ENCODE data around the gene KRT9.
"Not testable (repeated sequence)": the region's sequence is repeated elsewhere in the genome, so short reads cannot be mapped to it uniquely, and the experiment has no call there.

Gene KRT9

GRCh38 chr17:41571561-41572434, at the start of gene KRT9:
KRT9 (minus strand) TSS chr17:41572059; CDS start chr17:41571992, 67 bp downstream.
- DNase-seq: no peak

- not testable (repeated sequence) for DNase-seq
Measured at GRCh38 chr17:41621435-41621817, 49.6 kb upstream of the KRT9 start.

GRCh38 chr17:41620583-41621434, 49.0 kb upstream of the KRT9 start:
- no peak for DNase-seq

DNA sequence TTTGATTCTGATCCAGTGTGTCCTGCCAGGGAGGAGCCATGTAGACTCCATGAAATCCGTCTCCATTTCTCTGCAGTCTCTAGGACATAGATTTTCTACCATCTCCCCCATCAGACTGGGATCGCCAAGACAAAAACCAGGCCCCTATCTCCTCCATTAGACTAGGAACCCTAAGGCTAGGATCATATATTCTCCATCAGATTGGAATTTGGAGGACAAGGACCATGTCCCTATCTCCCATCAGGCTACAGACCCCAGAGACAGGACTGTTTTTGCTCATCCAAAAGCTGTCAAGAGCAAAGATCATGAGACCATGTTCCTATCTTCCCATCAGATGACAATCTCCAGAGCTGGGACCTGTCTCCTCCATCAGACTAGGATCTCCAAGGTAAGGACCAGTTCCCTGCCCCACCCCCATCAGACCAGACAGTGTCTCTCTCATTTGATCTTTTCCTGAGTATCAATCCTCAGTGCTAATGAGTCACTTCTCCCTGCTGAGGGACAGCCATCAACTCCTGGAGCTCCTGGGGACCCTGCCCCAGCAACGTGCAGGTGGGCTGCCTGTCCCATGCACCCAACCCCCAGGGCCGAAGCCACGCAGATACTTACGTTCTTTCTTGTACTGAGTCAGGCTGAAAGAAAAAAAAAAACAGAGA, 48.2 kb upstream of the KRT9 start:
- DNase-seq: not testable (repeated sequence)

- DNase-seq: no peak
Measured at GRCh38 chr17:41619036-41619926, 47.4 kb upstream of the KRT9 start.

GRCh38 chr17:41618341-41619035, 46.6 kb upstream of the KRT9 start:
- no peak for DNase-seq

DNA sequence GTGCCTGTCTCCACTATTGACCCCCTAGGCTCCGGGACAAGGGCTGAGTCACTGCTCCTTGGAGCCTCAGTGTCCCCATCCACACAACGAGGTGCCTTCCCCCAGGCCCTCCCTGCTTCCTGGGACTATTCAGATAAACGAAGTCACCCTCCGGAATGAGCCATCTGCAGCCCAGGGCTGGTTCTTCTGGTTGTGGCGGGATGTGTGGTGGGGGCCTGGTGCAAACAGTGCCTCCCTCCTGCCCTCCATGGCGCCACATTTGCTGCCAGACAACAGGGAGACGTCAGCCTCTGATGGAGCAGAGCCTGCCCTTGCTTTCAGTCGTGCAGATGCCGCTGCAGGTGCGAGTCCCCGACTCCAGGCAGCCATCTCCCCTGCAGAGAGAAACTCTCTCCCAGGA, 45.8 kb upstream of the KRT9 start:
- DNase-seq: no peak

DNA sequence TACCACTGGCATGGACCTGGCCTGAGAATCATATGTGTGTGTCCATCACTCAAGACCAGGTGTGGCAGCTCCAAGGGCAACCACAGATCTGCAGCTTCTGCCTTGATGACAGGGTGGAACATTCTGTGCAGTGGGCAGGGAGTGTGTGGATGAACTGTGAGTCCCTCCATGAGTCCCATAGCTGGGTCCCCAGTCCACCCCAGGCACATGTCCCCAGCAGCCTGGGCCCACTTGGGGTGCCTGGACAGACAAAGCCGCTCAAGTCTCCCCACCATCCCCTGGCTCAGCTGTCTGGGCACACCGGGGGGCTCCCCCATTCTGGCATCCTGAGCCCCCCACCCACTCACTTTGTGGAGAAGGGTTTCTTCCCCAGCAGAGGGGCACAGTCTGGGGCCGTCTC, 45.3 kb upstream of the KRT9 start:
- DNase-seq: no peak

DNA sequence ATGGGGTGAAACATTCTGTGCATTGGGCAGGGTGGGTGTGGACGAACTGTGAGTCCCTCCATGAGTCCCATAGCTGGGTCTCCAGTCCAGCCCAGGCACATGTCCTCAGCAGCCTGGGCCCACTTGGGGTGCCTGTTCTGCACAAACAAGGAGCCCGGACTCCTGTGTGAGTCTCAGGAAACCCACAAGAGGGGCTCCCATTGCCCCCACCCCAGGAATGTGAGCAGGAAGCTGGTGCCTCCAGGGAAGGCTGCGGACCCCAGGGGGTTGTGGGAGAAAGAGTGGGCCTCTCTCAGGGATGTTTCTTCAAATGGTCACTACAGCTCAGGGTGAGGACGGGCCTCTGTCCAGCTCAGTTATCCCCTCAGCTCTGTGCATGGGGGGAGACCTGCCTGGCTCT, 44.6 kb upstream of the KRT9 start:
- not testable (repeated sequence) for DNase-seq

DNA sequence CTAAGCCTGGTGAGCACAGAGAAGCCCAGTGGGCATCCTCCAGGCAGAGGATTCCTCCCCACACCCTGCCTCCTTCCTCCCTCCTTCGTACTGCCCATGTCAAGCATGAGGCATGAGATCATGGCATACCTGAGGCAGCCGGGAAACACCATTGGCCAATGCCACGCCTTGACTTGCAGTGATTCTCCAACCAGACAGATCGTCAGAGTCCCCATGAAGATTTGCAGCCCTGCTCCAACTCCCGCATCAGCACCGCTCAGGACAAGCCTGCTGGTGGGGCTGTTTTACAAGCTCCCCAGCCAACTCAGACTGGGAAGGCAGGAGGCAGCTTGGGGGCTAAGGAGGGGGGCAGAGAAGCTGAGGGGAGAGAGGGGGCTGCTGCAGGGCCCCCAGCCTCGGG, 43.6 kb upstream of the KRT9 start:
- no peak for DNase-seq

DNA sequence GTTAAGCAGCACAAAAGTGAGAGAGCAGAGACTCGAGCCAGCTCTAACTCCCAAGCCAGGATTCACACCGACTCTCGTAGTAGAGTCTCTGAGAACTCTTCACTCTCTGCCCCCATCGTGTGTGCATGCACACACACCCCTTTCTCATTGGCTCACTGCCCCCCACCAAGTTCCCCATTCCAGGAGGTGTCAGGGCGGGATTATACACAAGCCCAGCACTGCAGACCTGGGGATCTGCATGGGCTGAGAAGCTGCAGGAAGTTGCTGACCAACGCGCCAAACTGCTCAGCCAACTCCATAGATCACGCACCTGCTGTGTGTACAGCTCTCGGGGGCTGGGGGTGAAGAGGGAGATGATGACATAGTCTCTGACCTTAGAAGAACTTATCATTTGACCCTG, 42.9 kb upstream of the KRT9 start:
- DNase-seq: not testable (repeated sequence)

DNA sequence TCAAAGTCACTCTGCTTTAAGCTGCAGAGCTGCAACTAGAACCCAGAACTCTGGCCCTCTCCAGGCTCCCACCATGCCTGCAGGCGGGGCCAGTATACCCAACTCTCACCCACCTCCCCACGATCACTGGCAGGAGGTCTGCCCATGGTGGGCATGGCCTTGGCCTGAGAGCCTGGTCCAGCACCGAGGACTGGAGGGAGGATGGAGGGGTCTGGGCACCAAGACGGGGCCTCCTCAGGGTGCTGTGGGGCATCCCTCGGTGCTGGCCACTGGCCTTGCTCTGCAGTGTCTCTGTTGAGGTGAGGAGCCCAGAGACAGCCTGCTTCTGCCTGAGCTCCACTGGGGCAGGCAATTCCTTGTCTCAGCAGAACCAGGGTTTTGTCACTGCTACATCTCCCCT, 42.2 kb upstream of the KRT9 start:
- DNase-seq: no peak

DNA sequence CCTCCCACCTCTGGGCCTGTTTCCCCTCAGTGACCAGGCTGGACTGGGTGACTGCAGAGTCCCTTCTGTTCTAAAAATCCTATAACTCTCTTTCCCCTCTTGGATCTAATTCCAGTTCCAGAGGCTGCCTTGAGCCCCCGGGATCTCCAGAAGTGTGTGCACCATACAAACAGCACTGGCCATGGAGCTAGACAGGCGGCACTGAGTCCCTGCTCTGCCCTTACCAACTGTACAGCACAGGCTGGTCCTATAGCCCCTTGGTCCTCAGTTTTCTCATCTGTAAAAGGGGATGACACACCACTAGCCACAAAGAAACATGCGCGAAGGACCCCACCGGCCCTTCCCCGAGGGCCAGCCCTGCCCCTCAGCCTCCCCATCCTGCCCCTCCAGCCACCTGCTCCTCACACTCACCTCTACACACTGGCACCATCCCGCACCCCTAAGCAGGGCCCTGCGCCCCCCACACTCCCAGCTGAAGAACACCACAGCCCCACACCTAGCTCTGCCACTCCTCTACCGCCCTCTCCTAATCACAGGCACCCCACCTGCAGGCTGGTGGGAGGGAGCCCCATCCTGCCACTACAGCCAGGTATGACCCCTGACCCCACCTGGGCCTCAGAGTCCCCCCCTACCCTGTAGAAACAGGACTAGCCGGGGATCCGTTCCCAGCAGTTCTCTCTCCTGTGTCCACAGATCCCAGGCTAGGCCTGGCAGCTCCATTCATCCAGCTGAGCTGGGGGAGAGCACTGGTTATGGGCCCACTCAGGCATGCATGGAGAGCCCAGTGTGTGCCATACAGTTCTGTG, 41.6 kb upstream of the KRT9 start:
- no peak for DNase-seq

DNA sequence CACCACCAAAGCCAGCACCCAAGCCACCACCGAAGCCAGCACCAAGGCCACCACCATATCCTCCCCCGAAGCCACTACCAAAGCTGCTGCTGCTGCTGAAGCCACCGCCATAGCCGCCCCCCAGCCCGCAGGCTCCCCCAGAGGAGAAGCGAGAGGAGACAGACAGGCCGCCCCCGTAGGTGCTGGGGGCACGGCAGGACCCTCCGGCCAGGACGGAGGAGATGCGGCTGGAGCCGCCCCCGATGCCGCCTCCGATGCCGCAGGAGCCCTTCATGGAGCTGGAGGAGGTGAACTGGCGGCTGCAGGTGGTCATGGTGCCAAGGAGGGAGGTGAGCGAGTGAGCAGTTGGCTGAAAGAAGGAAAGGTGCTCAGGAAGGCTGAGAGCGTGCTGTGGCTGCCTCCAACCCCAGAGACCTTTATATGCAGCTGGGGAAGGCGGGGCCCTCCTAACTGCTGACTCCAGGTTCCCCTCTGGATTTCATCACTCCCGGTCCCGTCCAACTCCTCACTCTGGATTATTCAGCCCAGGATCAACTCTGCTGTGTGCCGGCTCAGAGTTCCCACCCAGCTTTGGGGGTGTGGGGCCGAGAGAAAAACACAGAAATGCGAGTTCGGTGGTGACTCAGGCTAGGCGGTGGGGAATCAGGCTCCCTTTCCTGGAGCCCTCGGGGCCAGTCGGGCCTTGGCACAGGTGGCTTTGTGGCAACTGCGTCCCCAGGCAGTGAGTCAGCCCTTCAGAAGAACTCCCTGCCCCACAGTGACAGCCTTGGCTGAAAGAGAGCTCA, 40.7 kb upstream of the KRT9 start, which contains the start of gene KRT16:
Gene KRT16 (minus strand): TSS at position 392 of the 785 bp plus-strand sequence. CDS start 79 bp downstream, at position 313.
- DNase-seq: not testable (repeated sequence)

DNA sequence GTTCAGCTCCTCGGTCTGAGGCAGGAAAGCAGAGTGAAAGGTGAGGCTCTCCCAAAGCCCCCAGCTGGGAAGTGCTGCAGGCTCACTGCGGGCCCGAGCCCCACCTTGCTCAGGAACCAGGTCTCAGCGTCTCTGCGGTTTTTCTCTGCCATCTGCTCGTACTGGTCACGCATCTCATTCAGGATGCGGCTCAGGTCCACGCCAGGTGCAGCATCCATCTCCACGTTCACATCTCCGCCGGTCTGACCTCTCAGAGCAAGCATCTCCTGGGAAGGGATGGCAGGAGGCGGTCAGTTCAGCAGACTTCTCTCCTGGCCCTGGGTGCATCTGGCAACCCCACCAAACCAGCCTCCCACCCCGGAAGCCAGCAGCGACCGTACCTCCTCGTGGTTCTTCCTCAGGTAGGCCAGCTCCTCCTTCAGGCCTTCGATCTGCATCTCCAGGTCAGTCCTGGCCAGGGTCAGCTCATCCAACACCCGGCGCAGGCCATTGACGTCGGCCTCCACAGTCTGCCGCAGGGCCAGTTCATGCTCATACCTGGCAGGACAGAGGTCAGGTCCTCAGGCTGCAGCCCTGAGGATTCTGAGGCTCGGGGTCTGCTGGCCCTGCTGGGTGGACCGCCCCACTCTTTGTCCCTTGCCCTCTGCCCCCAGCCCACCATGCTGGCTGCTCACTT, 39.2 kb upstream of the KRT9 start:
- no peak for DNase-seq

DNA sequence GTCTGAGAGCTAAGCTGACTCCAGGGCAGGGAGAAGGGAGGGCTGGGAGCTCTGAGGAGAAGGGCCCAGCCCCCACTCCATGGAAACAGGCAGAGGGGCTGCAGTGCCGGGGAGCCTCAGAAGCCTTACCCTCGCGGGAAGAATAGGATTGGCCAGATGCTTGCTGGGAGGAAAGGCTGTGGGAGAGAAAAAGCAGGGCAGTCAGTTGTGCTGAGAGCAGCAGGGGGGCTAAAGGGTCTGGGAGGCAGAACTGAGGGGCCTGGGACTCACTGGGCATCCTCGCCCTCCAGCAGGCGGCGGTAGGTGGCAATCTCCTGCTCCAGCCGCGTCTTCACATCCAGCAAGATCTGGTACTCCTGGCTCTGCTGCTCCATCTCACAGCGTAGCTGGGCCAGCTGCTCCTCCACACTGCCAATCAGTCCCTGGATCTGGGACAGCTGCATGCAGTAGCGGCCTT, 38.2 kb upstream of the KRT9 start:
- not testable (repeated sequence) for DNase-seq

DNA sequence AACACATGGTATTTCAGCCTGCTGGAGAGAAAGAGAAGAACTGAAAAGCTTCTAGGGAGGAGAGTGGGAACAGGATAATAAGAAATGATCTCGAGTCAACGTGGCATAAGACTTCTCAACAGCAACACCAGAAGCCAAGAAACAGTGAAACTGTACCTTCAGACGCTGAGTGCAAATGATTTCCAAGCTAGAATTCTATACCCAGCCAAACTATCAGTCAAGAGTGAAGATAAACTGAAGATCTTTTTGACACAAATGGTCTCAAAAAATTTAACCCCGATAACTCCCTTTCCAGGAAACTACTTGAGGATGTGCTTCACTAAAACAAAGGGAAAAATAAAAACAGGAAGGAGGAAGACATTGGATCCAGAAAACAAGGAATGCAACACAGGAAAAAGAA, 35.1 kb upstream of the KRT9 start:
- not testable (repeated sequence) for DNase-seq

GRCh38 chr17:41602524-41602923, 30.7 kb upstream of the KRT9 start:
- DNase-seq: no peak

- no peak for DNase-seq
Measured at GRCh38 chr17:41600318-41600717, 28.5 kb upstream of the KRT9 start.

All from NCI-H524 treated with DMSO at 0.1 percent for 48 hours (cell line).